GM23338 (cell line): ENCODE results near the gene MEGF6. TPM values are rescaled to one million over a fixed set of nuclear protein-coding genes. Genes with fewer than 3 reads are reported as not detected.

ENCODE experiments used
- ATAC-seq: fragments of 200-7000 bp; cut with Tn5 transposase; 3 replicates; pipeline ENCODE4 v1.9.1; 2020
- DNase-seq: peaks from one replicate; pipeline ENCODE4 v3.0.0-alpha.2; 2015; ENCODE audit warnings: low spot score
- H2AFZ ChIP-seq: fragments of 200-600 bp; sonication (generic); 2 replicates; pipeline ENCODE4 v1.8.0; 2016; ENCODE audit warnings: antibody characterized with exemption, mild to moderate bottlenecking, moderate library complexity
- H3F3A ChIP-seq: fragments of 200-600 bp; sonication (generic); replicated peaks from 2 replicates; pipeline ENCODE4 v1.8.0; 2017; ENCODE audit warnings: antibody characterized with exemption, mixed run types, low read depth
- H3K27ac ChIP-seq: fragments of 200-600 bp; sonication (generic); 2 replicates; pipeline ENCODE4 v1.6.1; 2016; ENCODE audit warnings: low read depth
- H3K27me3 ChIP-seq: fragments of 200-600 bp; sonication (generic); 2 replicates; pipeline ENCODE4 v1.8.0; 2016; ENCODE audit warnings: mild to moderate bottlenecking, mixed run types, moderate library complexity; ENCODE audit not compliant: insufficient read depth
- H3K36me3 ChIP-seq: fragments of 200-600 bp; sonication (generic); 2 replicates; pipeline ENCODE4 v1.8.0; 2016; ENCODE audit warnings: mild to moderate bottlenecking; ENCODE audit not compliant: insufficient read depth
- H3K4me1 ChIP-seq: fragments of 200-600 bp; sonication (generic); 2 replicates; pipeline ENCODE4 v1.8.0; 2016; ENCODE audit warnings: mild to moderate bottlenecking, moderate library complexity; ENCODE audit not compliant: insufficient read depth
- H3K4me2 ChIP-seq: fragments of 200-600 bp; sonication (generic); 2 replicates; pipeline ENCODE4 v1.7.1; 2017; ENCODE audit warnings: mixed run types
- H3K4me3 ChIP-seq: fragments of 200-600 bp; sonication (generic); 2 replicates; pipeline ENCODE4 v1.6.1; 2016; ENCODE audit warnings: mixed run types
- H3K79me2 ChIP-seq: fragments of 200-600 bp; sonication (generic); replicated peaks from 2 replicates; pipeline ENCODE4 v1.8.0; 2017; ENCODE audit warnings: mild to moderate bottlenecking; ENCODE audit not compliant: insufficient read depth
- H3K9me2 ChIP-seq: fragments of 200-600 bp; sonication (generic); 2 replicates; pipeline ENCODE4 v1.8.0; 2017; ENCODE audit not compliant: insufficient read depth
- H4K20me1 ChIP-seq: fragments of 200-600 bp; sonication (generic); replicated peaks from 2 replicates; pipeline ENCODE4 v1.8.0; 2017; ENCODE audit warnings: mild to moderate bottlenecking; ENCODE audit not compliant: insufficient read depth
- H3K27ac Mint-ChIP-seq: 2 replicates; pipeline ENCODE4 v1.8.0; 2020; ENCODE audit warnings: inconsistent platforms, mild to moderate bottlenecking, moderate library complexity, mixed read lengths
- H3K27me3 Mint-ChIP-seq: 3 replicates; pipeline ENCODE4 v1.8.0; 2022; ENCODE audit warnings: low read depth, mild to moderate bottlenecking, moderate library complexity, mixed read lengths, inconsistent platforms; ENCODE audit not compliant: insufficient read depth, poor library complexity
- H3K36me3 Mint-ChIP-seq: 3 replicates; pipeline ENCODE4 v1.8.0; 2021; ENCODE audit warnings: low read depth, mild to moderate bottlenecking, inconsistent platforms, moderate library complexity, mixed read lengths
- H3K4me1 Mint-ChIP-seq: 3 replicates; pipeline ENCODE4 v1.8.0; 2020; ENCODE audit warnings: mild to moderate bottlenecking, inconsistent platforms, mixed read lengths
- H3K4me3 Mint-ChIP-seq: 3 replicates; pipeline ENCODE4 v1.8.0; 2021; ENCODE audit warnings: moderate library complexity, mild to moderate bottlenecking, inconsistent platforms, mixed read lengths
- H3K9me3 Mint-ChIP-seq: 3 replicates; pipeline ENCODE4 v1.8.0; 2020; ENCODE audit warnings: moderate library complexity, mild to moderate bottlenecking, inconsistent platforms, mixed read lengths
- CREB1 ChIP-seq: fragments of 250-450 bp; sonication (Bioruptor Pico); IDR thresholded peaks from 2 replicates; pipeline ENCODE4 v1.5.0; 2020; ENCODE audit warnings: low read depth, mild to moderate bottlenecking, moderate library complexity
- EZH2 ChIP-seq: fragments of 200-600 bp; sonication (generic); IDR thresholded peaks from one replicate; pipeline ENCODE4 v1.8.0; 2017; ENCODE audit warnings: antibody characterized with exemption, mild to moderate bottlenecking, low read depth; ENCODE audit not compliant: unreplicated experiment
- EZH2phosphoT487 ChIP-seq: fragments of 200-600 bp; sonication (generic); IDR thresholded peaks from one replicate; pipeline ENCODE4 v1.8.1; 2018; ENCODE audit warnings: antibody characterized with exemption; ENCODE audit not compliant: unreplicated experiment
- JUNB ChIP-seq: IDR thresholded peaks from one replicate; pipeline ENCODE4 v1.6.1; 2016; ENCODE audit warnings: antibody characterized with exemption; ENCODE audit not compliant: unreplicated experiment
- NANOG ChIP-seq: IDR thresholded peaks from 2 replicates; pipeline ENCODE4 v1.6.1; 2016; ENCODE audit warnings: antibody characterized with exemption, borderline replicate concordance
- POLR2AphosphoS5 ChIP-seq: IDR thresholded peaks from 2 replicates; pipeline ENCODE4 v1.6.1; 2016; ENCODE audit warnings: antibody characterized with exemption, low read depth
- STAT1 ChIP-seq: IDR thresholded peaks from one replicate; pipeline ENCODE4 v1.6.1; 2016; ENCODE audit warnings: antibody characterized with exemption; ENCODE audit not compliant: unreplicated experiment
- ZNF114 ChIP-seq: fragments of 250-450 bp; sonication (Bioruptor Pico); IDR thresholded peaks from 2 replicates; pipeline ENCODE4 v1.5.0; 2020; ENCODE audit warnings: mild to moderate bottlenecking, moderate library complexity
- ZNF331 ChIP-seq: fragments of 250-450 bp; sonication (Bioruptor Pico); IDR thresholded peaks from 2 replicates; pipeline ENCODE4 v1.5.0; 2020; ENCODE audit warnings: low read depth, mild to moderate bottlenecking, moderate library complexity
- polyA plus RNA-seq: library from polyadenylated mRNA; unstranded; fragments of >200 nt; fragmentation: Nextera tagmentation; extraction: Ambion mirVana; gene quantifications from 2 replicates; pipeline ENCODE4 v1.2.1, GENCODE V29; 2016
- total RNA-seq: library from RNA; depleted of rRNA; stranded (reverse); fragments of >200 nt; shearing (Covaris generic); gene quantifications from 2 replicates; pipeline ENCODE4 v1.2.3, GENCODE V29; 2014
- TF ChIP-seq, protein P1 (sequence below), 2 experiments: fragments of 200-600 bp in 1 of 2; sonication (generic) in 1 of 2; conservative IDR thresholded peaks; 2 replicates each; pipeline versions ENCODE4 v1.5.1 to v1.6.1; 2016 to 2017; ENCODE audit warnings: antibody characterized with exemption in 2 of 2, low read depth in 2 of 2, mild to moderate bottlenecking in 2 of 2, moderate library complexity in 1 of 2
- TF ChIP-seq, protein P2 (sequence below): fragments of 250-450 bp; sonication (Bioruptor Pico); IDR thresholded peaks from 2 replicates; pipeline ENCODE4 v1.5.0; 2020; ENCODE audit warnings: mild to moderate bottlenecking, moderate library complexity
- TF ChIP-seq, protein P3 (sequence below): IDR thresholded peaks from one replicate; pipeline ENCODE4 v1.6.1; 2018; ENCODE audit warnings: antibody characterized with exemption; ENCODE audit not compliant: unreplicated experiment
- TF ChIP-seq, protein P4 (sequence below): IDR thresholded peaks from 2 replicates; pipeline ENCODE4 v1.6.1; 2016; ENCODE audit warnings: antibody characterized with exemption

The MEGF6 gene
- total and polyA plus RNA-seq, 2 experiments from 2014 or later, result 4.0 to 21.4 TPM

DNA sequence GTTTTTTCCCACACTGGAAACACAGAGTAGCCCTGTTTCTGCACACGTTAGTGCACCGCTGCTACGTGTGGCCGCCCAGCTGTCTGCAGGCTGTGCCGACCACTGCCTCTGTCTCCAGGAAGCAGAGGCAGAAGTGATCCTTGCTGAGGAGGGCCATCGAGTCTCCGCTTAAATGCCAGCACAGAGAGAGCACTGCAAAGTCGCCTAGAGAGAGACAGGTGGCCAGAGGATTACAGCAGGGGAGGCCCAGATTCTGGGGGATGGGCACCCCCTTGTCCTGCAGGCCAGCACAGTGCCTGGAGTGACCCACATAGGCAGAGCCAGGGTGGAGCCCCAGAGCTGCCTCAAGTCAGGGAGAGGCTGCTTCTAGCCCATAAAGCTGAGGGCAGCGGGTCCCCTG lies 19.6 kb upstream of the MEGF6 start:
- H3K4me3 Mint-ChIP-seq, result no peak overlapping the region; the same call in 2 of the 3 replicates
- DNase-seq (no peak), ATAC-seq (no peak)
- H3K36me3 ChIP-seq, result 0 out of 2 replicates have a peak, but pooled peaks cover 4% of the 10 kb centered on the region
- H3K4me1 Mint-ChIP-seq, result peaks cover 4% of the 10 kb centered on the region
- peaks cover 7% of the 10 kb centered on the region for H3K27me3 Mint-ChIP-seq
- H4K20me1 ChIP-seq, result peaks cover 3% of the 10 kb centered on the region; the same call in 1 of the 2 replicates
- H3K4me2 ChIP-seq, result no peak overlapping the region
- H3K36me3 Mint-ChIP-seq, result peaks cover 52% of the 10 kb centered on the region
- no peaks in the 10 kb centered on the region for H3K9me3 Mint-ChIP-seq
- H3F3A ChIP-seq, result peaks cover 2% of the 10 kb centered on the region; the same call in 1 of the 2 replicates
- H3K79me2 ChIP-seq, result peaks cover 3% of the 10 kb centered on the region; the same call in 1 of the 2 replicates
- peaks cover 2% of the 10 kb centered on the region; the same call in 1 of the 2 replicates for H3K4me1 ChIP-seq
- H2AFZ ChIP-seq, result no peak overlapping the region
- no peak overlapping the region for H3K4me3 ChIP-seq
- no peak overlapping the region for H3K27ac ChIP-seq
- H3K9me2 ChIP-seq, result no peaks in the 10 kb centered on the region
- H3K27ac Mint-ChIP-seq, result no peak overlapping the region
- no peak for TF ChIP-seq ZNF331 (CRISPR knock-in tag)
- TF ChIP-seq NANOG, result no peak
- no peak for TF ChIP-seq POLR2AphosphoS5
- no peak for TF ChIP-seq CREB1 (CRISPR knock-in tag)
- TF ChIP-seq, protein P1, sequence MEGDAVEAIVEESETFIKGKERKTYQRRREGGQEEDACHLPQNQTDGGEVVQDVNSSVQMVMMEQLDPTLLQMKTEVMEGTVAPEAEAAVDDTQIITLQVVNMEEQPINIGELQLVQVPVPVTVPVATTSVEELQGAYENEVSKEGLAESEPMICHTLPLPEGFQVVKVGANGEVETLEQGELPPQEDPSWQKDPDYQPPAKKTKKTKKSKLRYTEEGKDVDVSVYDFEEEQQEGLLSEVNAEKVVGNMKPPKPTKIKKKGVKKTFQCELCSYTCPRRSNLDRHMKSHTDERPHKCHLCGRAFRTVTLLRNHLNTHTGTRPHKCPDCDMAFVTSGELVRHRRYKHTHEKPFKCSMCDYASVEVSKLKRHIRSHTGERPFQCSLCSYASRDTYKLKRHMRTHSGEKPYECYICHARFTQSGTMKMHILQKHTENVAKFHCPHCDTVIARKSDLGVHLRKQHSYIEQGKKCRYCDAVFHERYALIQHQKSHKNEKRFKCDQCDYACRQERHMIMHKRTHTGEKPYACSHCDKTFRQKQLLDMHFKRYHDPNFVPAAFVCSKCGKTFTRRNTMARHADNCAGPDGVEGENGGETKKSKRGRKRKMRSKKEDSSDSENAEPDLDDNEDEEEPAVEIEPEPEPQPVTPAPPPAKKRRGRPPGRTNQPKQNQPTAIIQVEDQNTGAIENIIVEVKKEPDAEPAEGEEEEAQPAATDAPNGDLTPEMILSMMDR (conservative IDR thresholded peaks at IDR 0.05; ENCODE audit: low read depth in 2 of 2), result no peak
- TF ChIP-seq EZH2phosphoT487, result no peak
- TF ChIP-seq, protein P2, sequence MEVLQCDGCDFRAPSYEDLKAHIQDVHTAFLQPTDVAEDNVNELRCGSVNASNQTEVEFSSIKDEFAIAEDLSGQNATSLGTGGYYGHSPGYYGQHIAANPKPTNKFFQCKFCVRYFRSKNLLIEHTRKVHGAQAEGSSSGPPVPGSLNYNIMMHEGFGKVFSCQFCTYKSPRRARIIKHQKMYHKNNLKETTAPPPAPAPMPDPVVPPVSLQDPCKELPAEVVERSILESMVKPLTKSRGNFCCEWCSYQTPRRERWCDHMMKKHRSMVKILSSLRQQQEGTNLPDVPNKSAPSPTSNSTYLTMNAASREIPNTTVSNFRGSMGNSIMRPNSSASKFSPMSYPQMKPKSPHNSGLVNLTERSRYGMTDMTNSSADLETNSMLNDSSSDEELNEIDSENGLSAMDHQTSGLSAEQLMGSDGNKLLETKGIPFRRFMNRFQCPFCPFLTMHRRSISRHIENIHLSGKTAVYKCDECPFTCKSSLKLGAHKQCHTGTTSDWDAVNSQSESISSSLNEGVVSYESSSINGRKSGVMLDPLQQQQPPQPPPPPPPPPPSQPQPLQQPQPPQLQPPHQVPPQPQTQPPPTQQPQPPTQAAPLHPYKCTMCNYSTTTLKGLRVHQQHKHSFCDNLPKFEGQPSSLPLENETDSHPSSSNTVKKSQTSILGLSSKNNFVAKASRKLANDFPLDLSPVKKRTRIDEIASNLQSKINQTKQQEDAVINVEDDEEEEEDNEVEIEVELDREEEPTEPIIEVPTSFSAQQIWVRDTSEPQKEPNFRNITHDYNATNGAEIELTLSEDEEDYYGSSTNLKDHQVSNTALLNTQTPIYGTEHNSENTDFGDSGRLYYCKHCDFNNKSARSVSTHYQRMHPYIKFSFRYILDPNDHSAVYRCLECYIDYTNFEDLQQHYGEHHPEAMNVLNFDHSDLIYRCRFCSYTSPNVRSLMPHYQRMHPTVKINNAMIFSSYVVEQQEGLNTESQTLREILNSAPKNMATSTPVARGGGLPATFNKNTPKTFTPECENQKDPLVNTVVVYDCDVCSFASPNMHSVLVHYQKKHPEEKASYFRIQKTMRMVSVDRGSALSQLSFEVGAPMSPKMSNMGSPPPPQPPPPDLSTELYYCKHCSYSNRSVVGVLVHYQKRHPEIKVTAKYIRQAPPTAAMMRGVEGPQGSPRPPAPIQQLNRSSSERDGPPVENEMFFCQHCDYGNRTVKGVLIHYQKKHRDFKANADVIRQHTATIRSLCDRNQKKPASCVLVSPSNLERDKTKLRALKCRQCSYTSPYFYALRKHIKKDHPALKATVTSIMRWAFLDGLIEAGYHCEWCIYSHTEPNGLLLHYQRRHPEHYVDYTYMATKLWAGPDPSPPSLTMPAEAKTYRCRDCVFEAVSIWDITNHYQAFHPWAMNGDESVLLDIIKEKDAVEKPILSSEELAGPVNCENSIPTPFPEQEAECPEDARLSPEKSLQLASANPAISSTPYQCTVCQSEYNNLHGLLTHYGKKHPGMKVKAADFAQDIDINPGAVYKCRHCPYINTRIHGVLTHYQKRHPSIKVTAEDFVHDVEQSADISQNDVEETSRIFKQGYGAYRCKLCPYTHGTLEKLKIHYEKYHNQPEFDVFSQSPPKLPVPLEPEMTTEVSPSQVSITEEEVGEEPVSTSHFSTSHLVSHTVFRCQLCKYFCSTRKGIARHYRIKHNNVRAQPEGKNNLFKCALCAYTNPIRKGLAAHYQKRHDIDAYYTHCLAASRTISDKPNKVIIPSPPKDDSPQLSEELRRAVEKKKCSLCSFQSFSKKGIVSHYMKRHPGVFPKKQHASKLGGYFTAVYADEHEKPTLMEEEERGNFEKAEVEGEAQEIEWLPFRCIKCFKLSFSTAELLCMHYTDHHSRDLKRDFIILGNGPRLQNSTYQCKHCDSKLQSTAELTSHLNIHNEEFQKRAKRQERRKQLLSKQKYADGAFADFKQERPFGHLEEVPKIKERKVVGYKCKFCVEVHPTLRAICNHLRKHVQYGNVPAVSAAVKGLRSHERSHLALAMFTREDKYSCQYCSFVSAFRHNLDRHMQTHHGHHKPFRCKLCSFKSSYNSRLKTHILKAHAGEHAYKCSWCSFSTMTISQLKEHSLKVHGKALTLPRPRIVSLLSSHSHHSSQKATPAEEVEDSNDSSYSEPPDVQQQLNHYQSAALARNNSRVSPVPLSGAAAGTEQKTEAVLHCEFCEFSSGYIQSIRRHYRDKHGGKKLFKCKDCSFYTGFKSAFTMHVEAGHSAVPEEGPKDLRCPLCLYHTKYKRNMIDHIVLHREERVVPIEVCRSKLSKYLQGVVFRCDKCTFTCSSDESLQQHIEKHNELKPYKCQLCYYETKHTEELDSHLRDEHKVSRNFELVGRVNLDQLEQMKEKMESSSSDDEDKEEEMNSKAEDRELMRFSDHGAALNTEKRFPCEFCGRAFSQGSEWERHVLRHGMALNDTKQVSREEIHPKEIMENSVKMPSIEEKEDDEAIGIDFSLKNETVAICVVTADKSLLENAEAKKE (CRISPR knock-in tag), result no peak
- no peak for TF ChIP-seq ZNF114 (CRISPR knock-in tag)
- TF ChIP-seq, protein P3, sequence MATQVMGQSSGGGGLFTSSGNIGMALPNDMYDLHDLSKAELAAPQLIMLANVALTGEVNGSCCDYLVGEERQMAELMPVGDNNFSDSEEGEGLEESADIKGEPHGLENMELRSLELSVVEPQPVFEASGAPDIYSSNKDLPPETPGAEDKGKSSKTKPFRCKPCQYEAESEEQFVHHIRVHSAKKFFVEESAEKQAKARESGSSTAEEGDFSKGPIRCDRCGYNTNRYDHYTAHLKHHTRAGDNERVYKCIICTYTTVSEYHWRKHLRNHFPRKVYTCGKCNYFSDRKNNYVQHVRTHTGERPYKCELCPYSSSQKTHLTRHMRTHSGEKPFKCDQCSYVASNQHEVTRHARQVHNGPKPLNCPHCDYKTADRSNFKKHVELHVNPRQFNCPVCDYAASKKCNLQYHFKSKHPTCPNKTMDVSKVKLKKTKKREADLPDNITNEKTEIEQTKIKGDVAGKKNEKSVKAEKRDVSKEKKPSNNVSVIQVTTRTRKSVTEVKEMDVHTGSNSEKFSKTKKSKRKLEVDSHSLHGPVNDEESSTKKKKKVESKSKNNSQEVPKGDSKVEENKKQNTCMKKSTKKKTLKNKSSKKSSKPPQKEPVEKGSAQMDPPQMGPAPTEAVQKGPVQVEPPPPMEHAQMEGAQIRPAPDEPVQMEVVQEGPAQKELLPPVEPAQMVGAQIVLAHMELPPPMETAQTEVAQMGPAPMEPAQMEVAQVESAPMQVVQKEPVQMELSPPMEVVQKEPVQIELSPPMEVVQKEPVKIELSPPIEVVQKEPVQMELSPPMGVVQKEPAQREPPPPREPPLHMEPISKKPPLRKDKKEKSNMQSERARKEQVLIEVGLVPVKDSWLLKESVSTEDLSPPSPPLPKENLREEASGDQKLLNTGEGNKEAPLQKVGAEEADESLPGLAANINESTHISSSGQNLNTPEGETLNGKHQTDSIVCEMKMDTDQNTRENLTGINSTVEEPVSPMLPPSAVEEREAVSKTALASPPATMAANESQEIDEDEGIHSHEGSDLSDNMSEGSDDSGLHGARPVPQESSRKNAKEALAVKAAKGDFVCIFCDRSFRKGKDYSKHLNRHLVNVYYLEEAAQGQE, result no peak
- TF ChIP-seq STAT1, result no peak
- TF ChIP-seq, protein P4, sequence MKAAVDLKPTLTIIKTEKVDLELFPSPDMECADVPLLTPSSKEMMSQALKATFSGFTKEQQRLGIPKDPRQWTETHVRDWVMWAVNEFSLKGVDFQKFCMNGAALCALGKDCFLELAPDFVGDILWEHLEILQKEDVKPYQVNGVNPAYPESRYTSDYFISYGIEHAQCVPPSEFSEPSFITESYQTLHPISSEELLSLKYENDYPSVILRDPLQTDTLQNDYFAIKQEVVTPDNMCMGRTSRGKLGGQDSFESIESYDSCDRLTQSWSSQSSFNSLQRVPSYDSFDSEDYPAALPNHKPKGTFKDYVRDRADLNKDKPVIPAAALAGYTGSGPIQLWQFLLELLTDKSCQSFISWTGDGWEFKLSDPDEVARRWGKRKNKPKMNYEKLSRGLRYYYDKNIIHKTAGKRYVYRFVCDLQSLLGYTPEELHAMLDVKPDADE, result no peak
- no peak for TF ChIP-seq JUNB
- TF ChIP-seq EZH2, result no peak
- H3K27me3 ChIP-seq, result no peaks in the 10 kb centered on the region
